GM23338 (cell line): ENCODE data around the gene BATF2. TPM values are rescaled to one million over a fixed set of nuclear protein-coding genes. Genes with fewer than 3 reads are reported as not detected.

ENCODE experiments used
- ATAC-seq: fragments of 200-7000 bp; cut with Tn5 transposase; 3 replicates; pipeline ENCODE4 v1.9.1; 2020
- DNase-seq: peaks from one replicate; pipeline ENCODE4 v3.0.0-alpha.2; 2015; ENCODE audit warnings: low spot score
- H2AFZ ChIP-seq: fragments of 200-600 bp; sonication (generic); 2 replicates; pipeline ENCODE4 v1.8.0; 2016; ENCODE audit warnings: antibody characterized with exemption, mild to moderate bottlenecking, moderate library complexity
- H3F3A ChIP-seq: fragments of 200-600 bp; sonication (generic); replicated peaks from 2 replicates; pipeline ENCODE4 v1.8.0; 2017; ENCODE audit warnings: antibody characterized with exemption, mixed run types, low read depth
- H3K27ac ChIP-seq: fragments of 200-600 bp; sonication (generic); 2 replicates; pipeline ENCODE4 v1.6.1; 2016; ENCODE audit warnings: low read depth
- H3K27me3 ChIP-seq: fragments of 200-600 bp; sonication (generic); 2 replicates; pipeline ENCODE4 v1.8.0; 2016; ENCODE audit warnings: mild to moderate bottlenecking, mixed run types, moderate library complexity; ENCODE audit not compliant: insufficient read depth
- H3K36me3 ChIP-seq: fragments of 200-600 bp; sonication (generic); 2 replicates; pipeline ENCODE4 v1.8.0; 2016; ENCODE audit warnings: mild to moderate bottlenecking; ENCODE audit not compliant: insufficient read depth
- H3K4me1 ChIP-seq: fragments of 200-600 bp; sonication (generic); 2 replicates; pipeline ENCODE4 v1.8.0; 2016; ENCODE audit warnings: mild to moderate bottlenecking, moderate library complexity; ENCODE audit not compliant: insufficient read depth
- H3K4me2 ChIP-seq: fragments of 200-600 bp; sonication (generic); 2 replicates; pipeline ENCODE4 v1.7.1; 2017; ENCODE audit warnings: mixed run types
- H3K4me3 ChIP-seq: fragments of 200-600 bp; sonication (generic); 2 replicates; pipeline ENCODE4 v1.6.1; 2016; ENCODE audit warnings: mixed run types
- H3K79me2 ChIP-seq: fragments of 200-600 bp; sonication (generic); replicated peaks from 2 replicates; pipeline ENCODE4 v1.8.0; 2017; ENCODE audit warnings: mild to moderate bottlenecking; ENCODE audit not compliant: insufficient read depth
- H3K9me2 ChIP-seq: fragments of 200-600 bp; sonication (generic); 2 replicates; pipeline ENCODE4 v1.8.0; 2017; ENCODE audit not compliant: insufficient read depth
- H4K20me1 ChIP-seq: fragments of 200-600 bp; sonication (generic); replicated peaks from 2 replicates; pipeline ENCODE4 v1.8.0; 2017; ENCODE audit warnings: mild to moderate bottlenecking; ENCODE audit not compliant: insufficient read depth
- H3K27ac Mint-ChIP-seq: 2 replicates; pipeline ENCODE4 v1.8.0; 2020; ENCODE audit warnings: inconsistent platforms, mild to moderate bottlenecking, moderate library complexity, mixed read lengths
- H3K27me3 Mint-ChIP-seq: 3 replicates; pipeline ENCODE4 v1.8.0; 2022; ENCODE audit warnings: low read depth, mild to moderate bottlenecking, moderate library complexity, mixed read lengths, inconsistent platforms; ENCODE audit not compliant: insufficient read depth, poor library complexity
- H3K36me3 Mint-ChIP-seq: 3 replicates; pipeline ENCODE4 v1.8.0; 2021; ENCODE audit warnings: low read depth, mild to moderate bottlenecking, inconsistent platforms, moderate library complexity, mixed read lengths
- H3K4me1 Mint-ChIP-seq: 3 replicates; pipeline ENCODE4 v1.8.0; 2020; ENCODE audit warnings: mild to moderate bottlenecking, inconsistent platforms, mixed read lengths
- H3K4me3 Mint-ChIP-seq: 3 replicates; pipeline ENCODE4 v1.8.0; 2021; ENCODE audit warnings: moderate library complexity, mild to moderate bottlenecking, inconsistent platforms, mixed read lengths
- H3K9me3 Mint-ChIP-seq: 3 replicates; pipeline ENCODE4 v1.8.0; 2020; ENCODE audit warnings: moderate library complexity, mild to moderate bottlenecking, inconsistent platforms, mixed read lengths
- CREB1 ChIP-seq: fragments of 250-450 bp; sonication (Bioruptor Pico); IDR thresholded peaks from 2 replicates; pipeline ENCODE4 v1.5.0; 2020; ENCODE audit warnings: low read depth, mild to moderate bottlenecking, moderate library complexity
- EZH2 ChIP-seq: fragments of 200-600 bp; sonication (generic); IDR thresholded peaks from one replicate; pipeline ENCODE4 v1.8.0; 2017; ENCODE audit warnings: antibody characterized with exemption, mild to moderate bottlenecking, low read depth; ENCODE audit not compliant: unreplicated experiment
- EZH2phosphoT487 ChIP-seq: fragments of 200-600 bp; sonication (generic); IDR thresholded peaks from one replicate; pipeline ENCODE4 v1.8.1; 2018; ENCODE audit warnings: antibody characterized with exemption; ENCODE audit not compliant: unreplicated experiment
- JUNB ChIP-seq: IDR thresholded peaks from one replicate; pipeline ENCODE4 v1.6.1; 2016; ENCODE audit warnings: antibody characterized with exemption; ENCODE audit not compliant: unreplicated experiment
- NANOG ChIP-seq: IDR thresholded peaks from 2 replicates; pipeline ENCODE4 v1.6.1; 2016; ENCODE audit warnings: antibody characterized with exemption, borderline replicate concordance
- POLR2AphosphoS5 ChIP-seq: IDR thresholded peaks from 2 replicates; pipeline ENCODE4 v1.6.1; 2016; ENCODE audit warnings: antibody characterized with exemption, low read depth
- ZNF114 ChIP-seq: fragments of 250-450 bp; sonication (Bioruptor Pico); IDR thresholded peaks from 2 replicates; pipeline ENCODE4 v1.5.0; 2020; ENCODE audit warnings: mild to moderate bottlenecking, moderate library complexity
- ZNF331 ChIP-seq: fragments of 250-450 bp; sonication (Bioruptor Pico); IDR thresholded peaks from 2 replicates; pipeline ENCODE4 v1.5.0; 2020; ENCODE audit warnings: low read depth, mild to moderate bottlenecking, moderate library complexity
- polyA plus RNA-seq: library from polyadenylated mRNA; unstranded; fragments of >200 nt; fragmentation: Nextera tagmentation; extraction: Ambion mirVana; gene quantifications from 2 replicates; pipeline ENCODE4 v1.2.1, GENCODE V29; 2016
- total RNA-seq: library from RNA; depleted of rRNA; stranded (reverse); fragments of >200 nt; shearing (Covaris generic); gene quantifications from 2 replicates; pipeline ENCODE4 v1.2.3, GENCODE V29; 2014
- TF ChIP-seq, protein P1 (sequence below): fragments of 250-450 bp; sonication (Bioruptor Pico); IDR thresholded peaks from 2 replicates; pipeline ENCODE4 v1.5.0; 2020; ENCODE audit warnings: mild to moderate bottlenecking, moderate library complexity
- TF ChIP-seq, protein P2 (sequence below), 2 experiments: fragments of 200-600 bp in 1 of 2; sonication (generic) in 1 of 2; conservative IDR thresholded peaks; 2 replicates each; pipeline versions ENCODE4 v1.5.1 to v1.6.1; 2016 to 2017; ENCODE audit warnings: antibody characterized with exemption in 2 of 2, low read depth in 2 of 2, mild to moderate bottlenecking in 2 of 2, moderate library complexity in 1 of 2
- TF ChIP-seq, protein P3 (sequence below): IDR thresholded peaks from one replicate; pipeline ENCODE4 v1.6.1; 2018; ENCODE audit warnings: antibody characterized with exemption; ENCODE audit not compliant: unreplicated experiment

The BATF2 gene
- total and polyA plus RNA-seq, 2 experiments from 2014 or later: 0.53 to 1.6 TPM

DNA sequence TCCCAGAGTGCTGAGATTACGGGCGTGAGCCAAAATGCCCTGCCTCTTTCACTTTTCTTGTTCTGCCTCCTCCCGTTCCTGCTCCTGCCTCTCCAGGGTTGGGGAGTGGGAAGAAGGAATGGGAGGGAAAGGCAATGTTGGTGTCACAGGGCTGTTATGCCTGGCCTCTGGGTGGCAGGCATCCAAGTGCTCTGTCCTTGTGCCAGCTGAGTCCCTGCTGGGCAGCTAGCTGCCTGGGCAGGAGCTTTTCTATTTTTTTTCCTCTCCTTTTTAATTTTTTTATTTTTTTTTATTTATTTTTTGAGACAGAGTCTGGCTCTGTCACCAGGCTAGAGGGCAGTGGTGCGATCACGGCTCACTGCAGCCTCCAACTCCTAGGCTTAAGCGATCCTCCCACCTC, 40.2 kb upstream of the BATF2 start (continued):
- TF ChIP-seq, protein P1, sequence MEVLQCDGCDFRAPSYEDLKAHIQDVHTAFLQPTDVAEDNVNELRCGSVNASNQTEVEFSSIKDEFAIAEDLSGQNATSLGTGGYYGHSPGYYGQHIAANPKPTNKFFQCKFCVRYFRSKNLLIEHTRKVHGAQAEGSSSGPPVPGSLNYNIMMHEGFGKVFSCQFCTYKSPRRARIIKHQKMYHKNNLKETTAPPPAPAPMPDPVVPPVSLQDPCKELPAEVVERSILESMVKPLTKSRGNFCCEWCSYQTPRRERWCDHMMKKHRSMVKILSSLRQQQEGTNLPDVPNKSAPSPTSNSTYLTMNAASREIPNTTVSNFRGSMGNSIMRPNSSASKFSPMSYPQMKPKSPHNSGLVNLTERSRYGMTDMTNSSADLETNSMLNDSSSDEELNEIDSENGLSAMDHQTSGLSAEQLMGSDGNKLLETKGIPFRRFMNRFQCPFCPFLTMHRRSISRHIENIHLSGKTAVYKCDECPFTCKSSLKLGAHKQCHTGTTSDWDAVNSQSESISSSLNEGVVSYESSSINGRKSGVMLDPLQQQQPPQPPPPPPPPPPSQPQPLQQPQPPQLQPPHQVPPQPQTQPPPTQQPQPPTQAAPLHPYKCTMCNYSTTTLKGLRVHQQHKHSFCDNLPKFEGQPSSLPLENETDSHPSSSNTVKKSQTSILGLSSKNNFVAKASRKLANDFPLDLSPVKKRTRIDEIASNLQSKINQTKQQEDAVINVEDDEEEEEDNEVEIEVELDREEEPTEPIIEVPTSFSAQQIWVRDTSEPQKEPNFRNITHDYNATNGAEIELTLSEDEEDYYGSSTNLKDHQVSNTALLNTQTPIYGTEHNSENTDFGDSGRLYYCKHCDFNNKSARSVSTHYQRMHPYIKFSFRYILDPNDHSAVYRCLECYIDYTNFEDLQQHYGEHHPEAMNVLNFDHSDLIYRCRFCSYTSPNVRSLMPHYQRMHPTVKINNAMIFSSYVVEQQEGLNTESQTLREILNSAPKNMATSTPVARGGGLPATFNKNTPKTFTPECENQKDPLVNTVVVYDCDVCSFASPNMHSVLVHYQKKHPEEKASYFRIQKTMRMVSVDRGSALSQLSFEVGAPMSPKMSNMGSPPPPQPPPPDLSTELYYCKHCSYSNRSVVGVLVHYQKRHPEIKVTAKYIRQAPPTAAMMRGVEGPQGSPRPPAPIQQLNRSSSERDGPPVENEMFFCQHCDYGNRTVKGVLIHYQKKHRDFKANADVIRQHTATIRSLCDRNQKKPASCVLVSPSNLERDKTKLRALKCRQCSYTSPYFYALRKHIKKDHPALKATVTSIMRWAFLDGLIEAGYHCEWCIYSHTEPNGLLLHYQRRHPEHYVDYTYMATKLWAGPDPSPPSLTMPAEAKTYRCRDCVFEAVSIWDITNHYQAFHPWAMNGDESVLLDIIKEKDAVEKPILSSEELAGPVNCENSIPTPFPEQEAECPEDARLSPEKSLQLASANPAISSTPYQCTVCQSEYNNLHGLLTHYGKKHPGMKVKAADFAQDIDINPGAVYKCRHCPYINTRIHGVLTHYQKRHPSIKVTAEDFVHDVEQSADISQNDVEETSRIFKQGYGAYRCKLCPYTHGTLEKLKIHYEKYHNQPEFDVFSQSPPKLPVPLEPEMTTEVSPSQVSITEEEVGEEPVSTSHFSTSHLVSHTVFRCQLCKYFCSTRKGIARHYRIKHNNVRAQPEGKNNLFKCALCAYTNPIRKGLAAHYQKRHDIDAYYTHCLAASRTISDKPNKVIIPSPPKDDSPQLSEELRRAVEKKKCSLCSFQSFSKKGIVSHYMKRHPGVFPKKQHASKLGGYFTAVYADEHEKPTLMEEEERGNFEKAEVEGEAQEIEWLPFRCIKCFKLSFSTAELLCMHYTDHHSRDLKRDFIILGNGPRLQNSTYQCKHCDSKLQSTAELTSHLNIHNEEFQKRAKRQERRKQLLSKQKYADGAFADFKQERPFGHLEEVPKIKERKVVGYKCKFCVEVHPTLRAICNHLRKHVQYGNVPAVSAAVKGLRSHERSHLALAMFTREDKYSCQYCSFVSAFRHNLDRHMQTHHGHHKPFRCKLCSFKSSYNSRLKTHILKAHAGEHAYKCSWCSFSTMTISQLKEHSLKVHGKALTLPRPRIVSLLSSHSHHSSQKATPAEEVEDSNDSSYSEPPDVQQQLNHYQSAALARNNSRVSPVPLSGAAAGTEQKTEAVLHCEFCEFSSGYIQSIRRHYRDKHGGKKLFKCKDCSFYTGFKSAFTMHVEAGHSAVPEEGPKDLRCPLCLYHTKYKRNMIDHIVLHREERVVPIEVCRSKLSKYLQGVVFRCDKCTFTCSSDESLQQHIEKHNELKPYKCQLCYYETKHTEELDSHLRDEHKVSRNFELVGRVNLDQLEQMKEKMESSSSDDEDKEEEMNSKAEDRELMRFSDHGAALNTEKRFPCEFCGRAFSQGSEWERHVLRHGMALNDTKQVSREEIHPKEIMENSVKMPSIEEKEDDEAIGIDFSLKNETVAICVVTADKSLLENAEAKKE (CRISPR knock-in tag): no peak
- TF ChIP-seq EZH2: no peak

DNA sequence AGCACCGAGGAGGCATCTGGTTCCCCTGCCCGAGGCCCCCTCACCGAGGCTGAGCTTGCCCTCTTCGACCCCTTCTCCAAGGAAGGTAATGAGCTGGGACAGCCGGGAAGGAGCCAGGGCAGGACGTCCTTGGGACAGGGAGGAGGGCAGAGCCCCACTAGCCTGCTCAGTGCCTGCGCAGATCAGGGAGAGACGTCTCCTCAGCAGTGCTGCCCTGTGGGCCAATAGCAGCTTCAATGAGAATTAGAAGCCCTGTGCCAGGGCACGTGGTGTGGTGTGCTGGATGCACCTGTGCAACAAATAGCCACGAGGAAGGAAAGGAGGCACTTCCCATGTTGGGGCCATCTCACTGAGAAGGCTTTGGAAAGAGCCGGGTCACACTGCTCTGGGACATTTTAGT, 38.8 kb upstream of the BATF2 start:
- Histone ChIP-seq H3K9me2 (no peaks in the 10 kb centered on the region), H3K27me3 (no peaks in the 10 kb centered on the region), H3K4me3 (no peak overlapping the region), H2AFZ (no peak overlapping the region), H3K4me1 (no peaks in the 10 kb centered on the region), H3F3A (0 out of 2 replicates have a peak, but pooled peaks cover 7% of the 10 kb centered on the region), H4K20me1 (no peaks in the 10 kb centered on the region), H3K27ac (no peak overlapping the region), H3K4me2 (no peak overlapping the region), H3K36me3 (no peaks in the 10 kb centered on the region), H3K79me2 (no peaks in the 10 kb centered on the region)
- DNase-seq: no peak
- Mint-ChIP-seq H3K4me1 (no peaks in the 10 kb centered on the region; the same call in 2 of the 3 replicates), H3K27me3 (peaks cover 2% of the 10 kb centered on the region), H3K36me3 (no peaks in the 10 kb centered on the region), H3K4me3 (no peak overlapping the region), H3K27ac (no peak overlapping the region), H3K9me3 (no peaks in the 10 kb centered on the region)
- no peak for ATAC-seq
- TF ChIP-seq ZNF114 (CRISPR knock-in tag): no peak
- TF ChIP-seq NANOG: no peak
- TF ChIP-seq ZNF331 (CRISPR knock-in tag): no peak
- no peak for TF ChIP-seq JUNB
- TF ChIP-seq, protein P2, sequence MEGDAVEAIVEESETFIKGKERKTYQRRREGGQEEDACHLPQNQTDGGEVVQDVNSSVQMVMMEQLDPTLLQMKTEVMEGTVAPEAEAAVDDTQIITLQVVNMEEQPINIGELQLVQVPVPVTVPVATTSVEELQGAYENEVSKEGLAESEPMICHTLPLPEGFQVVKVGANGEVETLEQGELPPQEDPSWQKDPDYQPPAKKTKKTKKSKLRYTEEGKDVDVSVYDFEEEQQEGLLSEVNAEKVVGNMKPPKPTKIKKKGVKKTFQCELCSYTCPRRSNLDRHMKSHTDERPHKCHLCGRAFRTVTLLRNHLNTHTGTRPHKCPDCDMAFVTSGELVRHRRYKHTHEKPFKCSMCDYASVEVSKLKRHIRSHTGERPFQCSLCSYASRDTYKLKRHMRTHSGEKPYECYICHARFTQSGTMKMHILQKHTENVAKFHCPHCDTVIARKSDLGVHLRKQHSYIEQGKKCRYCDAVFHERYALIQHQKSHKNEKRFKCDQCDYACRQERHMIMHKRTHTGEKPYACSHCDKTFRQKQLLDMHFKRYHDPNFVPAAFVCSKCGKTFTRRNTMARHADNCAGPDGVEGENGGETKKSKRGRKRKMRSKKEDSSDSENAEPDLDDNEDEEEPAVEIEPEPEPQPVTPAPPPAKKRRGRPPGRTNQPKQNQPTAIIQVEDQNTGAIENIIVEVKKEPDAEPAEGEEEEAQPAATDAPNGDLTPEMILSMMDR (conservative IDR thresholded peaks at IDR 0.05; ENCODE audit: low read depth in 2 of 2): no peak
- TF ChIP-seq EZH2phosphoT487: no peak
- TF ChIP-seq POLR2AphosphoS5: no peak
- no peak for TF ChIP-seq CREB1 (CRISPR knock-in tag)
- TF ChIP-seq, protein P3, sequence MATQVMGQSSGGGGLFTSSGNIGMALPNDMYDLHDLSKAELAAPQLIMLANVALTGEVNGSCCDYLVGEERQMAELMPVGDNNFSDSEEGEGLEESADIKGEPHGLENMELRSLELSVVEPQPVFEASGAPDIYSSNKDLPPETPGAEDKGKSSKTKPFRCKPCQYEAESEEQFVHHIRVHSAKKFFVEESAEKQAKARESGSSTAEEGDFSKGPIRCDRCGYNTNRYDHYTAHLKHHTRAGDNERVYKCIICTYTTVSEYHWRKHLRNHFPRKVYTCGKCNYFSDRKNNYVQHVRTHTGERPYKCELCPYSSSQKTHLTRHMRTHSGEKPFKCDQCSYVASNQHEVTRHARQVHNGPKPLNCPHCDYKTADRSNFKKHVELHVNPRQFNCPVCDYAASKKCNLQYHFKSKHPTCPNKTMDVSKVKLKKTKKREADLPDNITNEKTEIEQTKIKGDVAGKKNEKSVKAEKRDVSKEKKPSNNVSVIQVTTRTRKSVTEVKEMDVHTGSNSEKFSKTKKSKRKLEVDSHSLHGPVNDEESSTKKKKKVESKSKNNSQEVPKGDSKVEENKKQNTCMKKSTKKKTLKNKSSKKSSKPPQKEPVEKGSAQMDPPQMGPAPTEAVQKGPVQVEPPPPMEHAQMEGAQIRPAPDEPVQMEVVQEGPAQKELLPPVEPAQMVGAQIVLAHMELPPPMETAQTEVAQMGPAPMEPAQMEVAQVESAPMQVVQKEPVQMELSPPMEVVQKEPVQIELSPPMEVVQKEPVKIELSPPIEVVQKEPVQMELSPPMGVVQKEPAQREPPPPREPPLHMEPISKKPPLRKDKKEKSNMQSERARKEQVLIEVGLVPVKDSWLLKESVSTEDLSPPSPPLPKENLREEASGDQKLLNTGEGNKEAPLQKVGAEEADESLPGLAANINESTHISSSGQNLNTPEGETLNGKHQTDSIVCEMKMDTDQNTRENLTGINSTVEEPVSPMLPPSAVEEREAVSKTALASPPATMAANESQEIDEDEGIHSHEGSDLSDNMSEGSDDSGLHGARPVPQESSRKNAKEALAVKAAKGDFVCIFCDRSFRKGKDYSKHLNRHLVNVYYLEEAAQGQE: no peak
